Fibroblast of skin of back (primary cell): ENCODE measurements around the gene SLC11A1. TPM values are rescaled to one million over a fixed set of nuclear protein-coding genes. Genes with fewer than 3 reads are reported as not detected.
A peak's percentile ranks its signal among the peaks of the same experiment; 100 is the strongest.

ENCODE experiments used
- DNase-seq: peaks from one replicate; pipeline ENCODE4 v3.0.0-alpha.2; 2013
- polyA plus RNA-seq, 2 experiments: library from polyadenylated mRNA; unstranded; fragments of 120-200 nt; gene quantifications; one replicate each; pipeline ENCODE4 v1.2.1, GENCODE V29; 2013; ENCODE audit not compliant: insufficient read length in 2 of 2

The SLC11A1 gene, protein sequence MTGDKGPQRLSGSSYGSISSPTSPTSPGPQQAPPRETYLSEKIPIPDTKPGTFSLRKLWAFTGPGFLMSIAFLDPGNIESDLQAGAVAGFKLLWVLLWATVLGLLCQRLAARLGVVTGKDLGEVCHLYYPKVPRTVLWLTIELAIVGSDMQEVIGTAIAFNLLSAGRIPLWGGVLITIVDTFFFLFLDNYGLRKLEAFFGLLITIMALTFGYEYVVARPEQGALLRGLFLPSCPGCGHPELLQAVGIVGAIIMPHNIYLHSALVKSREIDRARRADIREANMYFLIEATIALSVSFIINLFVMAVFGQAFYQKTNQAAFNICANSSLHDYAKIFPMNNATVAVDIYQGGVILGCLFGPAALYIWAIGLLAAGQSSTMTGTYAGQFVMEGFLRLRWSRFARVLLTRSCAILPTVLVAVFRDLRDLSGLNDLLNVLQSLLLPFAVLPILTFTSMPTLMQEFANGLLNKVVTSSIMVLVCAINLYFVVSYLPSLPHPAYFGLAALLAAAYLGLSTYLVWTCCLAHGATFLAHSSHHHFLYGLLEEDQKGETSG
- polyA plus RNA-seq (2013, experiment 1 of 2; ENCODE audit: insufficient read length): 0.22 TPM
- 0.10 TPM for polyA plus RNA-seq (2013, experiment 2 of 2; ENCODE audit: insufficient read length)

GRCh38 chr2:218381916-218382366 lies at the start of gene SLC11A1:
TSS of gene SLC11A1 (plus strand) at chr2:218382273. CDS start at chr2:218382369, 96 bp downstream.
- DNase-seq: no peak

GRCh38 chr2:218332288-218332687 lies 49.8 kb upstream of the SLC11A1 start:
- DNase-seq: no peak

GRCh38 chr2:218332920-218333645 lies 49.0 kb upstream of the SLC11A1 start:
- no peak for DNase-seq

DNA sequence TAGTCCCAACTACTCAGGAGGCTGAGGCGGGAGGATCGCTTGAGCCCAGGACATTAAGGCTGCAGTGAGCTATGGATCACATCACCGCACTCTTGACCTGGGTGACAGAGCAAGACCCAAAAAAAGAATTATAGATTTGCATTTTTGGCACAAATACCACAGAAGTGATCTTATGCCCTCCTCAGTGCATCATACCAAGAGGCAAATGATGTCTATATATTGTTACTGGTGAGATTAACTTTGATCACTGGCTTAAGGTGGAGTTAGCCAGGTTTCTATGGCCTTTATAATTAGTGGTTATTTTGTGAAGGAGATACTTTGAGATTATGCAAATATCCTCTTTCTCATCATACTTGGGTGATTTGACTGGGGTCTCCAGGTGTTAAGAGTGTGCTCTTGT lies 47.5 kb upstream of the SLC11A1 start:
- DNase-seq: no peak

- no peak for DNase-seq
Observed at GRCh38 chr2:218340656-218341055, 41.4 kb upstream of the SLC11A1 start.

GRCh38 chr2:218341381-218341780 lies 40.7 kb upstream of the SLC11A1 start:
- DNase-seq: no peak

- DNase-seq: no peak
Observed at GRCh38 chr2:218342837-218343236, 39.2 kb upstream of the SLC11A1 start.

DNA sequence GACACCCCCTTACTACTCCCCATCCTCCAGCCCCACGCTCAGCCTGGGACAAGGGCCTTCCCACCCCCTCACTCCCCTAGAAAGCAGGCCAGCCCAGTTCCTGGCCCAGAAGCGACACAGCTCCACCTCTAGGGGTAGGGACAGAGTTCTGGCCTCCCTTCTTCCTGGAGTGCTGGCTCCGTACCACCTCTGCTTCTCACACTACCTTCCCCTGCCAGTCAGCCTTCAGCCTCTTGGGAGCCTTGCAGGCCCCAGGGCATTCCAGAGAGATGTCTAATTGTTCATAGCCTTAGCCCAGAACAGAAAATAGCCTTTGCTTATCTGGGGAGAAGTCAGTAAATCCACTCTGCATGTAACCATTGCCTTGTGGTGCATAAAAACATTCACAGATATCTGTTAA lies 38.5 kb upstream of the SLC11A1 start:
- peak; percentile 67 for DNase-seq

DNA sequence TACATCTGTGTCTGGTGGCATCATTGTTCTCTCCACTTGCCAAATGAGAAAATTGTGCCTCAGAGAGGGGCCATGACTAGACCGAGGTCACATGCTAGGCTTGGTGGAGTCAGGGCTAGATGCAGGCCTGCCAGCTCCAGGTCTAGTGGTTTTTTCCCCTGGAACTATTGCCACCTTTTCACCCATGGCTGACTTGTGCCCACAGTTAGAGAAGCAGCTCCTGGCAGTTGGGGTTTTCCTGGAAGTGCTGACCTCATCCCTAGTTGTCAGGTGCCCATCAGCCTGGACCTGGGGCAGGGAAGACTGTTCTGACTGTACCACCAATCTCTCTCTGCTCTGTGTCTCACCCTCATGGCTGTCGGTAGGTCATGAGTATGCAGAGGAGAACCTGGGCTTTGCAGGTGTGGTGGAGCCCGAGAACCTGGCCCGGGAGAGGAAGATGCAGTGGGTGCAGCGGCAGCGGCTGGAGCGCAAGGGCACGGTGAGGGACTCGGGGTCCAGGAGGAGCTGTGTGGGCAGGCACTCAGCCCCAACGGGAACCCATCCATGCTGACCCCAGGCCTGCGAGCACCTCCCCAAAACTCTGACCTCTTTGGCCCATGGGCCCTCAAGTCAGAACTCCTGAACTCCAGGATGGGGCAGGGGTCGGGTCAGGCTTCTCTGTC lies 37.9 kb upstream of the SLC11A1 start:
- no peak for DNase-seq

GRCh38 chr2:218344755-218345417 lies 37.2 kb upstream of the SLC11A1 start:
- no peak for DNase-seq

DNA sequence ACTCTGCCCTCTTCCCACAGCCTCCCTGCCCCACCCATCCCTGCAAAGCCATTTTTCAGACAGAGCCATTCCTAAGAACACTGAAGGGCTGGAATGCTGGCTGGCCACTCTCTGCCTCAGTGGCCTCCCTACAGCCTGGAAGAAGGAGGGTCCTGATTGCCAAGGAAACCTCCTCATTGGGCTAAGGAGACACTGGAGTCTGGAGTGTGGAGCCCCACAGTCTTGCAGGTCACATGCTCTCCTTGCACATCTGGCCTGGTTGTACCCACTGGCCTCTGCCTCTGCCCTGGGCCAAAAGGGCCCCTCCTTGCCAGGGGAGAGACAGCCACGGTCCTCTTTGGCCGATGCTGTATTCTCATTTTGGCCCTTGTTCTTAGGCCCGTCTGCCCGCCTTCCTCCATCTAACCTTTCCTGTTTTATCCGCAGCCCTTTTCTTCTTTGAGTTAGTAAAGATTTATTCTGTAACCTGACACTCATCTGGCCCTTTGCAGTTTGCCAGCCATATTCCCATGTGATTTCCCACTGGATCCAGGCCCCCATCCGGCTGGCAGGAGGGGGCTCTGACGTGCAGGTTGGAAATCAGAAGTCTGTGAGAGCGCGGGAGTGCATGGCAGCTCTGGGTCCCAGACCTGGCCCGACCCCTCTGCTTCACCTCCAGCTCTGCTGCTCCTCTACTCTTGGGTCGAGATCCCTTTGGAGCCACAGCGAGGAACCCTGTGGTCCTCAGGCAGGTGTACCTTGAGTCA lies 36.4 kb upstream of the SLC11A1 start:
- no peak for DNase-seq

DNA sequence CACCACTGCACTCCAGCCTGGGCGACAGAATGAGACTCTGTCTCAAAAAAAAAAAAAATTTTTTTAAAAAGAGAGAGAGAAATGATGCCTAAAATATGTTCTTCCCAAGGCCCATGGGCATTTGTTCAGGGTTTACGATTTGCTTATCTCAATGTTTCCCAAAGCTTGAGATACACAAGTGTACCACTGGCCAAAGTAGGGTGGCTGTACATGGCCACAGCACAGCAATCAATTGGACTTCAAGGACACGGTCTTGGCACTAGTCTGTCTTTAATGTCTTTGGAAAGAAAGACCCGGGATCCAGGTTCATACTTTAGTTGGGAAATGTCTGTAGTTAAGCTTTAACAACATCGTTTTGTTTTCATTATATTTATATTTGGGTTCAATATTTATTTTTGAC lies 34.9 kb upstream of the SLC11A1 start:
- no peak for DNase-seq

- no peak for DNase-seq
Observed at GRCh38 chr2:218354045-218354444, 28.0 kb upstream of the SLC11A1 start.

DNA sequence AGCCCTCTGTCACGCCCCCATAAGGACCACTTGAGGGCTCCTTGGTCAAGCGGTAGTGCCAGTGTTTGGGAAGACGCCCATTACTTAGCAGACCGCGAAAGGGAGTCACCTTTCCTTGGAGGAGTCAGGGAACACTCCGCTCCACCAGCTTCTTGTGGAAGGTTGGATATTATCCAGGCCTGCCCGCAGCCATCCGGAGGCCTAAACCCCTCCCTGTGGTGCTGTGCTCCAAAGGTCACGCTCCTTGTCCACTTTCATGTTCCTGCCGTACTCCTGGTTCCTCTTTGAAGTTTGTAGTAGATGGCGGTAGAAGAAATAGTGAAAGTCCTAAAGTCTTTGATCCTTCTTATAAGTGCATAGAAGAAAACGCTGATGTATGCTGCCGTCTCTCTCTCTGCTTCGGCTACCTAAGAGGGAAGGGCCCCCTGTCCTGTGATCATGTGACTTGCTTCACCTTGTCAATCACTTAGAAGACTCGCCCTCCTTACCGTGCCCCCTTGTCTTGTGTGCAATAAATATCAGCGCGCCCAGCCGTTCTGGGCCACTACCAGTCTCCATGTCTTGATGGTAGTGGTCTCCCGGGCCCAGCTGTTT lies 27.1 kb upstream of the SLC11A1 start:
- DNase-seq: no peak

DNA sequence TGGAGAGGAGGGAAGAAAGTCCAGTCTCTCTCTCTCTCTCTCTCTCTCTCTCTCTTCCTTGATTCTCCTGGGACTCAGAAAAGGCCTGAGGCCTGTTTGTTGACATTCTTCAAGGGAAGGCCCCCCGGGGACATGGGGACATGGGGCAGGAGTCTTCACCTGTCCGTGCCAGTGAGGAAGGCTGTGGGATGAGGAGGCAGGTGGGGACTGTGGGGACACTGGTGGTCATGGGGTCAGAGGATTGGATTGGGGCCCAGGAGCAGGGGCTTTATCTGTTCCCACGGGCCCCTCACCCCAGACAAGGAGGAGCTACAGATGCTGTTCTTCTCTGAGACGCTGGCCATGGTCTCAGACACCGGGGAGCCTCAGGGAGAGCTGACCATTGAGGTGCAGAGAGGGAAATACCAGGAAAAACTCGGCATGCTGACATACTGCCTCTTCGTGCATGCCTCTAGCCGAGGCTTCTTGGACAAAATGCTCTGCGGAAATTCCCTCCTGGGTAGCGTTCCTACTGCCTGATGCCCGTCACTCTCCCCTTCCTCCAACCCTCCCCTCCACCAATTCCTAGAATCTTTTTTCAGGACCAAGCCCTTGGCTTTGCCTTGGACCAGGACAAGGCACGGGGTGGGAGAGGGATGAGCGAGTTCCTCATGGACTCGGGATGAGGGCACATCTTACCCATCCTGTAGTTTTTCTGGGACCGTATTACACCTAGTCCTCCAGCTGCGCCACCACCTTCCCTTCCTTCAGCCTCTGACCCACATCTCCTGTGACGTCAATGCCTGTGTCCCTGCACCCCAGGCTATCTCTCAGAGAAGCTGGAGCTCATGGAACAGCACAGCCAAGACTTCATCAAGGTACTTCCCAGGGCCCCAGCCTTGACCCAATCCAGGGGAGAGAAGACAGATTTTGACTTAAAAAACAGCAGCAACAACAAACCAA lies 24.6 kb upstream of the SLC11A1 start:
- no peak for DNase-seq

GRCh38 chr2:218360453-218360852 lies 21.6 kb upstream of the SLC11A1 start:
- DNase-seq: no peak

GRCh38 chr2:218362606-218363005 lies 19.5 kb upstream of the SLC11A1 start:
- DNase-seq: no peak

DNA sequence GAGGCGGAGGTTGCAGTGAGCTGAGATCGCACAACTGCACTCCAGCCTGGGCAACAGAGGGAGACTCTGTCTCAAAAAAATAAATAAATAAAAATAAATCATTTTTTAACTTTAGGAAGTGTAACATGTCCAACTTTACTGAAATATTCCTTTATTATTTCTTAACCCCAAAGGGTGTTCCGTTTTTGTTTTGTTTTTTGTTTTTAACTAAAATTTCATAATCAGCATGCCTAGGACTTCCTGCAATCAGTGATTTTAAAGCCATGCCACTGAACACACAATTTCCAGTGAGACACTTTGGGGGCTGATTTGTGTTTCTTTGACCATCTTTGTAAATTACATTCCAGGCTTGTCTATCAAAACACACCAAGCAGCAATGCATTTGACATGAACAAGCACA lies 18.3 kb upstream of the SLC11A1 start:
- DNase-seq: no peak

GRCh38 chr2:218364196-218364595 lies 17.9 kb upstream of the SLC11A1 start:
- no peak for DNase-seq
